IPS-NIHi11 (cell line): ENCODE measurements around the gene TUSC2.

ENCODE experiments used
- DNase-seq: peaks from one replicate; pipeline ENCODE4 v3.0.0; 2012; ENCODE audit warnings: mixed read lengths, low spot score

TUSC2 gene

GRCh38 chr3:50336452-50337174 is 8.6 kb upstream of the TUSC2 start:
- DNase-seq = peak; percentile 84

GRCh38 chr3:50334339-50335075 is 6.5 kb upstream of the TUSC2 start:
- DNase-seq = no peak

GRCh38 chr3:50333744-50334328 is 5.8 kb upstream of the TUSC2 start:
- DNase-seq = no peak

GRCh38 chr3:50331364-50331907 is 3.4 kb upstream of the TUSC2 start:
- DNase-seq = no peak

GRCh38 chr3:50330330-50330729 is 2.3 kb upstream of the TUSC2 start:
- no peak for DNase-seq

- no peak for DNase-seq
These were observed 894 bp downstream of the TUSC2 start for GRCh38 chr3:50327129-50327528.

- no peak for DNase-seq
These were observed 1.9 kb downstream of the TUSC2 start for GRCh38 chr3:50326182-50326541.

- DNase-seq = no peak
These were observed 2.4 kb downstream of the TUSC2 start for GRCh38 chr3:50325497-50326181.

GRCh38 chr3:50325113-50325480 is 2.9 kb downstream of the TUSC2 start:
- DNase-seq = no peak

- peak; percentile 78 for DNase-seq
These were observed 3.5 kb downstream of the TUSC2 start for GRCh38 chr3:50324351-50325112.

- DNase-seq = no peak
These were observed 4.3 kb downstream of the TUSC2 start for GRCh38 chr3:50323614-50324199.

GRCh38 chr3:50323092-50323600 is 4.9 kb downstream of the TUSC2 start:
- DNase-seq = no peak

GRCh38 chr3:50322386-50323091 is 5.5 kb downstream of the TUSC2 start, which contains the start of gene HYAL2:
TSS of gene HYAL2 (minus strand) at chr3:50322745. CDS start at chr3:50320489, 2,256 bp downstream.
- no peak for DNase-seq

- no peak for DNase-seq
These were observed 6.0 kb downstream of the TUSC2 start for GRCh38 chr3:50322115-50322385.

- DNase-seq = peak; percentile 87
These were observed 6.5 kb downstream of the TUSC2 start for GRCh38 chr3:50321336-50322114.

- peak; percentile 92 for DNase-seq
These were observed 7.1 kb downstream of the TUSC2 start for GRCh38 chr3:50320853-50321335.

- no peak for DNase-seq
These were observed 8.0 kb downstream of the TUSC2 start for GRCh38 chr3:50319894-50320625.

- no peak for DNase-seq
These were observed 8.7 kb downstream of the TUSC2 start for GRCh38 chr3:50319181-50319893.
